Measurements from ENCODE around the gene FSCN2.
"Not testable (repeated sequence)": the region's sequence is repeated elsewhere in the genome, so short reads cannot be mapped to it uniquely, and the experiment has no call there.

Gene FSCN2

DNA sequence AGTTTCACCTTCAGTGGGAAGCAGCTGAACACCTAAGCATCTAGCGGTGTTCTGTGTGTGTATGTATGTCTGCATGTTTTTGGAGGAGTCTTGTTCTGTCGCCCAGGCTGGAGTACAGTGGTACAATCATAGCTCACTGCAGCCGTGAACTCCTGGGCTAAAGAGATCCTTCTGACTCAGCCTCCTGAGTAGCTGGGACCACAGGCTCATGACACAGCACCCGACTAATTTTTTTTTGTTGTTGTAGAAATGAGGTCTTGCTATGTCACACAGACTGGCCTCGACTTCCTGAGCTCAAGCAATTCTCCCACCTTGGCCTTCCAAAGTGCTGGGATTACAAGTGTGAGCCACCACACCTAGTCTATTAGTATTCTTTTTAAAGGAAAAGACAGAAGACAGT is 54.2 kb downstream of the FSCN2 start:
- no peak overlapping the region for H2AFZ ChIP-seq (ENCODE audit: low read length)
- no peaks in the 10 kb centered on the region for H3K9me2 ChIP-seq (replicated peaks; ENCODE audit: insufficient read depth, low read length)
- TF ChIP-seq EZH2 (optimal IDR thresholded peaks at IDR 0.05; ENCODE audit: low read depth, low read length) (no peak), EZH2phosphoT487 (IDR thresholded peaks at IDR 0.05; ENCODE audit: low read length) (no peak)
- TF ChIP-seq, protein P1, sequence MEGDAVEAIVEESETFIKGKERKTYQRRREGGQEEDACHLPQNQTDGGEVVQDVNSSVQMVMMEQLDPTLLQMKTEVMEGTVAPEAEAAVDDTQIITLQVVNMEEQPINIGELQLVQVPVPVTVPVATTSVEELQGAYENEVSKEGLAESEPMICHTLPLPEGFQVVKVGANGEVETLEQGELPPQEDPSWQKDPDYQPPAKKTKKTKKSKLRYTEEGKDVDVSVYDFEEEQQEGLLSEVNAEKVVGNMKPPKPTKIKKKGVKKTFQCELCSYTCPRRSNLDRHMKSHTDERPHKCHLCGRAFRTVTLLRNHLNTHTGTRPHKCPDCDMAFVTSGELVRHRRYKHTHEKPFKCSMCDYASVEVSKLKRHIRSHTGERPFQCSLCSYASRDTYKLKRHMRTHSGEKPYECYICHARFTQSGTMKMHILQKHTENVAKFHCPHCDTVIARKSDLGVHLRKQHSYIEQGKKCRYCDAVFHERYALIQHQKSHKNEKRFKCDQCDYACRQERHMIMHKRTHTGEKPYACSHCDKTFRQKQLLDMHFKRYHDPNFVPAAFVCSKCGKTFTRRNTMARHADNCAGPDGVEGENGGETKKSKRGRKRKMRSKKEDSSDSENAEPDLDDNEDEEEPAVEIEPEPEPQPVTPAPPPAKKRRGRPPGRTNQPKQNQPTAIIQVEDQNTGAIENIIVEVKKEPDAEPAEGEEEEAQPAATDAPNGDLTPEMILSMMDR (IDR thresholded peaks at IDR 0.05; ENCODE audit: low read length) = no peak
- no peak overlapping the region for H3K4me2 ChIP-seq (ENCODE audit: low read depth, low read length)
- H3K79me2 ChIP-seq (ENCODE audit: low read length) = peaks cover 41% of the 10 kb centered on the region
- H3K27me3 ChIP-seq (replicated peaks; ENCODE audit: insufficient read depth, low read length) = no peaks in the 10 kb centered on the region
- H3F3A ChIP-seq (ENCODE audit: insufficient read depth, low read length) = no peaks in the 10 kb centered on the region
- no peak overlapping the region for H3K4me3 ChIP-seq (ENCODE audit: low read length)
- no peak overlapping the region for H3K27ac ChIP-seq (ENCODE audit: low read length)
- no peak overlapping the region for H3K9ac ChIP-seq (ENCODE audit: low read length)
- no peaks in the 10 kb centered on the region for H3K9me3 ChIP-seq (replicated peaks; ENCODE audit: insufficient read depth, low read length)
- no peaks in the 10 kb centered on the region for H3K4me1 ChIP-seq (ENCODE audit: low read length)
- no peak for DNase-seq
- no peaks in the 10 kb centered on the region for H4K20me1 ChIP-seq (ENCODE audit: insufficient read depth, low read length)
- no peaks in the 10 kb centered on the region; the same call in 1 of the 2 replicates for H3K36me3 ChIP-seq (replicated peaks; ENCODE audit: insufficient read depth, low read length)

GRCh38 chr17:81582749-81583148 is 54.6 kb downstream of the FSCN2 start:
- H3K4me1 ChIP-seq (ENCODE audit: low read length) = no peaks in the 10 kb centered on the region
- no peak overlapping the region for H3K4me3 ChIP-seq (ENCODE audit: low read length)
- no peaks in the 10 kb centered on the region for H3F3A ChIP-seq (ENCODE audit: insufficient read depth, low read length)
- H3K9ac ChIP-seq (ENCODE audit: low read length) = no peak overlapping the region
- no peak overlapping the region for H3K27ac ChIP-seq (ENCODE audit: low read length)
- H3K79me2 ChIP-seq (ENCODE audit: low read length) = peaks cover 40% of the 10 kb centered on the region
- H3K36me3 ChIP-seq (replicated peaks; ENCODE audit: insufficient read depth, low read length) = no peaks in the 10 kb centered on the region; the same call in 1 of the 2 replicates
- no peaks in the 10 kb centered on the region for H3K9me2 ChIP-seq (replicated peaks; ENCODE audit: insufficient read depth, low read length)
- no peak overlapping the region for H3K4me2 ChIP-seq (ENCODE audit: low read depth, low read length)
- no peak overlapping the region for H2AFZ ChIP-seq (ENCODE audit: low read length)
- no peak for TF ChIP-seq EZH2phosphoT487 (IDR thresholded peaks at IDR 0.05; ENCODE audit: low read length)
- no peak for DNase-seq
- no peaks in the 10 kb centered on the region for H4K20me1 ChIP-seq (ENCODE audit: insufficient read depth, low read length)
- no peaks in the 10 kb centered on the region for H3K27me3 ChIP-seq (replicated peaks; ENCODE audit: insufficient read depth, low read length)
- no peaks in the 10 kb centered on the region for H3K9me3 ChIP-seq (replicated peaks; ENCODE audit: insufficient read depth, low read length)

DNA sequence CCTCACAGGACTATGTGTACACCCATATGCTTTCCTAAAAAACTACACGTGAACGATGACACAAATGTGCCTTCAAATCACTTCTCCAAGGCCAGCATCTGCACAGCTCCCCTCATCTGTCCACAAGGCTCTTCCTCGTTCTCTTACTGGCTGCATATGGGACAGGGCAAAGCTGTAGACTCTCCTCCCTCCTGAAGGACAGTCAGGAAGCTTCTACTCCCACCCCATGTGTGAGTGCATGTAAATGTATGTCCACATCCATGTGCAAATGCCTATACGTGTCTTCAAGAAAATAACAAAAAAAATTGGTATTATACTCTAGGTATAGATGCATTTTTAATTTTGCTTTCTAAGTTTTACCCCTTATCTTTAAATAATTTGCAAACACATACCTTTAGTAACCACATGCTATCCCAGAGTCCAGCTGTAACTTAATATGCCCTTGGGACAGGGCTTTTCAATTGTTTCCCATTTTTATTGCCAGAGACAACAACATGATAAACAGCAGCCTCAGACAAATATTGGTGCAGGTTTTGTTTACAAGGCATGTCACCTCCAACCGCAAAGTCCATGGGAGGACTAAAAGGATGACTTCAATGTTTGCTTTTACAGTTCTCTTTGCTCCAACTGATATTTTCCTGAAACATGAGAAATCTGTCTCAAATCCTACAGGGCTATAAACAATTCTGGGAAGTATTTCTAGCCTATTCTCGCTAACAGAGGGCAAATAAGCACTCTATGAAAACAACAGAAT is 55.6 kb downstream of the FSCN2 start:
- H3K9me3 ChIP-seq (replicated peaks; ENCODE audit: insufficient read depth, low read length) = no peaks in the 10 kb centered on the region
- no peak for DNase-seq
- no peaks in the 10 kb centered on the region for H4K20me1 ChIP-seq (ENCODE audit: insufficient read depth, low read length)
- no peak overlapping the region for H2AFZ ChIP-seq (ENCODE audit: low read length)
- H3K36me3 ChIP-seq (replicated peaks; ENCODE audit: insufficient read depth, low read length) = peaks cover 3% of the 10 kb centered on the region; the same call in 1 of the 2 replicates
- peaks cover 40% of the 10 kb centered on the region for H3K79me2 ChIP-seq (ENCODE audit: low read length)
- no peak overlapping the region for H3K27ac ChIP-seq (ENCODE audit: low read length)
- no peak overlapping the region for H3K4me3 ChIP-seq (ENCODE audit: low read length)
- H3K9me2 ChIP-seq (replicated peaks; ENCODE audit: insufficient read depth, low read length) = no peaks in the 10 kb centered on the region
- no peaks in the 10 kb centered on the region for H3K4me1 ChIP-seq (ENCODE audit: low read length)
- no peak overlapping the region for H3K4me2 ChIP-seq (ENCODE audit: low read depth, low read length)
- TF ChIP-seq, protein P1 (IDR thresholded peaks at IDR 0.05; ENCODE audit: low read length) = no peak
- no peak for TF ChIP-seq EZH2 (optimal IDR thresholded peaks at IDR 0.05; ENCODE audit: low read depth, low read length)
- TF ChIP-seq EZH2phosphoT487 (IDR thresholded peaks at IDR 0.05; ENCODE audit: low read length) = no peak
- no peak overlapping the region for H3K9ac ChIP-seq (ENCODE audit: low read length)
- no peaks in the 10 kb centered on the region for H3F3A ChIP-seq (ENCODE audit: insufficient read depth, low read length)
- H3K27me3 ChIP-seq (replicated peaks; ENCODE audit: insufficient read depth, low read length) = no peaks in the 10 kb centered on the region

- H3K36me3 ChIP-seq (replicated peaks; ENCODE audit: insufficient read depth, low read length); H3K27ac ChIP-seq (ENCODE audit: low read length); H4K20me1 ChIP-seq (ENCODE audit: insufficient read depth, low read length): not testable (repeated sequence)
Observed at GRCh38 chr17:81584771-81585170, 56.6 kb downstream of the FSCN2 start.

More at GRCh38 chr17:81584771-81585170, 56.6 kb downstream of the FSCN2 start:
- H3K9me3 ChIP-seq (replicated peaks; ENCODE audit: insufficient read depth, low read length); H3F3A ChIP-seq (ENCODE audit: insufficient read depth, low read length); H3K27me3 ChIP-seq (replicated peaks; ENCODE audit: insufficient read depth, low read length); DNase-seq; H3K9ac ChIP-seq (ENCODE audit: low read length); H3K4me2 ChIP-seq (ENCODE audit: low read depth, low read length); H3K9me2 ChIP-seq (replicated peaks; ENCODE audit: insufficient read depth, low read length); H2AFZ ChIP-seq (ENCODE audit: low read length); H3K4me1 ChIP-seq (ENCODE audit: low read length); H3K4me3 ChIP-seq (ENCODE audit: low read length): not testable (repeated sequence)
- H3K79me2 ChIP-seq (ENCODE audit: low read length) = peaks cover 34% of the 10 kb centered on the region

Data from MM.1S (cell line).